K562 (cell line): Measurements from ENCODE around the gene PLCB1. TPM values are rescaled to one million over a fixed set of nuclear protein-coding genes. Genes with fewer than 3 reads are reported as not detected.

Source experiments
- CEBPB ChIP-seq: fragments of 450-650 bp; IDR thresholded peaks from 2 replicates; pipeline ENCODE4 v1.6.1; 2016; ENCODE audit warnings: missing genetic modification characterization, missing compliant biosample characterization
- polyA plus RNA-seq, 8 experiments: library from polyadenylated mRNA; depleted of rRNA in 4 of 8; stranded (reverse) in 5 of 8; unstranded in 3 of 8; fragments of >200 nt; fragmentation: Nextera tagmentation in 2 of 8; fragmentation: Illumina TruSeq in 1 of 8; extraction: Ambion mirVana in 2 of 8; extraction: Trizol in 1 of 8; gene quantifications; 2 replicates each; pipeline versions ENCODE4 v1.2.1 to v1.2.3, GENCODE V29; 2011 to 2014; ENCODE audit warnings: inconsistent platforms in 1 of 8, missing spikeins in 1 of 8
- total RNA-seq, 7 experiments: library from RNA; depleted of rRNA in 6 of 7; stranded (reverse); fragments of >200 nt in 6 of 7; fragmentation: Illumina TruSeq in 2 of 7; extraction: Trizol in 2 of 7; gene quantifications; 2 replicates each; pipeline versions ENCODE4 v1.2.1 to v1.2.3, GENCODE V29; 2011 to 2021; ENCODE audit warnings: low replicate concordance in 1 of 7
- TF ChIP-seq, protein P1 (sequence below), 2 experiments: fragments of 450-650 bp; IDR thresholded peaks; 2 replicates each; pipeline ENCODE4 v1.6.1; 2016; ENCODE audit warnings: mild to moderate bottlenecking in 2 of 2, borderline replicate concordance in 1 of 2, low read depth in 1 of 2, moderate library complexity in 1 of 2
- TF ChIP-seq, protein P2 (sequence below): fragments of 250-450 bp; sonication (Bioruptor Pico); IDR thresholded peaks from 2 replicates; pipeline ENCODE4 v1.4.0; 2020; ENCODE audit warnings: mild to moderate bottlenecking, moderate library complexity

PLCB1 gene
- total and polyA plus RNA-seq, 9 of the 15 experiments (the other 6 are each of a cell fraction or from before 2014, with no cell fraction given) = 0.34 to 3.1 (median 1.3) TPM

DNA sequence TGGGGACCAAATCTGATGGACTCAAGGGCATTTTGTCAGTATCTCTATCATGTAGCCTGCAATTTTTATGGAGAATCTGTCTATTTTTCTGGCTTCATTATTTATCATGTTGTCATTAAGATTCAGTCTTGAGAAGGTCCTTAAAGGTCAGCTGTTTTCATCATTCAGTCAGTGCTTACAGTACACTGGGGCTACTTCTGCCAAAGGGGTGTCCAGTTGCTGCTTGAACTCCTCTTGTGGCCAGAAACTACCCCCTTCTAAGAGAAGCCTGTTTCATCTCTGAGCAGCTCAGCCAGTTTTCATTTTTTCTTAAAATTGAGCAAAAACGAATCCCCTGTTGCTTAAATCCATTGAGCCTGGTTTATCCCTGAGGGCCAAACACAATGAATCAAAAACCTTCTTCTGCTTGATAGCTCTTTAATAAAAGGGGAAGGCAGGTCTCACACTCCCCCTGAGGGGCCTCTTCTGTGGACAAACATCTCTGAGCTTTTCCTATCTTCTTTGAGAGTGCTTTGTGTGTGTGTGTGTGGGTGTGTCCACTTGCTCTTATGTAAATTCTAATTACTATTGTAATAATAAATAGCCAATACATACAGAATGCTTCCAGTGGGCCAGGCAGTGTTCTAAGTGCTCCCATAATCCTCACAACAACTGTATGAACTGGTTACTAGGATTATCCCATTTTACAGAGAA is 172.2 kb downstream of the PLCB1 start (continued):
- TF ChIP-seq, protein P1, sequence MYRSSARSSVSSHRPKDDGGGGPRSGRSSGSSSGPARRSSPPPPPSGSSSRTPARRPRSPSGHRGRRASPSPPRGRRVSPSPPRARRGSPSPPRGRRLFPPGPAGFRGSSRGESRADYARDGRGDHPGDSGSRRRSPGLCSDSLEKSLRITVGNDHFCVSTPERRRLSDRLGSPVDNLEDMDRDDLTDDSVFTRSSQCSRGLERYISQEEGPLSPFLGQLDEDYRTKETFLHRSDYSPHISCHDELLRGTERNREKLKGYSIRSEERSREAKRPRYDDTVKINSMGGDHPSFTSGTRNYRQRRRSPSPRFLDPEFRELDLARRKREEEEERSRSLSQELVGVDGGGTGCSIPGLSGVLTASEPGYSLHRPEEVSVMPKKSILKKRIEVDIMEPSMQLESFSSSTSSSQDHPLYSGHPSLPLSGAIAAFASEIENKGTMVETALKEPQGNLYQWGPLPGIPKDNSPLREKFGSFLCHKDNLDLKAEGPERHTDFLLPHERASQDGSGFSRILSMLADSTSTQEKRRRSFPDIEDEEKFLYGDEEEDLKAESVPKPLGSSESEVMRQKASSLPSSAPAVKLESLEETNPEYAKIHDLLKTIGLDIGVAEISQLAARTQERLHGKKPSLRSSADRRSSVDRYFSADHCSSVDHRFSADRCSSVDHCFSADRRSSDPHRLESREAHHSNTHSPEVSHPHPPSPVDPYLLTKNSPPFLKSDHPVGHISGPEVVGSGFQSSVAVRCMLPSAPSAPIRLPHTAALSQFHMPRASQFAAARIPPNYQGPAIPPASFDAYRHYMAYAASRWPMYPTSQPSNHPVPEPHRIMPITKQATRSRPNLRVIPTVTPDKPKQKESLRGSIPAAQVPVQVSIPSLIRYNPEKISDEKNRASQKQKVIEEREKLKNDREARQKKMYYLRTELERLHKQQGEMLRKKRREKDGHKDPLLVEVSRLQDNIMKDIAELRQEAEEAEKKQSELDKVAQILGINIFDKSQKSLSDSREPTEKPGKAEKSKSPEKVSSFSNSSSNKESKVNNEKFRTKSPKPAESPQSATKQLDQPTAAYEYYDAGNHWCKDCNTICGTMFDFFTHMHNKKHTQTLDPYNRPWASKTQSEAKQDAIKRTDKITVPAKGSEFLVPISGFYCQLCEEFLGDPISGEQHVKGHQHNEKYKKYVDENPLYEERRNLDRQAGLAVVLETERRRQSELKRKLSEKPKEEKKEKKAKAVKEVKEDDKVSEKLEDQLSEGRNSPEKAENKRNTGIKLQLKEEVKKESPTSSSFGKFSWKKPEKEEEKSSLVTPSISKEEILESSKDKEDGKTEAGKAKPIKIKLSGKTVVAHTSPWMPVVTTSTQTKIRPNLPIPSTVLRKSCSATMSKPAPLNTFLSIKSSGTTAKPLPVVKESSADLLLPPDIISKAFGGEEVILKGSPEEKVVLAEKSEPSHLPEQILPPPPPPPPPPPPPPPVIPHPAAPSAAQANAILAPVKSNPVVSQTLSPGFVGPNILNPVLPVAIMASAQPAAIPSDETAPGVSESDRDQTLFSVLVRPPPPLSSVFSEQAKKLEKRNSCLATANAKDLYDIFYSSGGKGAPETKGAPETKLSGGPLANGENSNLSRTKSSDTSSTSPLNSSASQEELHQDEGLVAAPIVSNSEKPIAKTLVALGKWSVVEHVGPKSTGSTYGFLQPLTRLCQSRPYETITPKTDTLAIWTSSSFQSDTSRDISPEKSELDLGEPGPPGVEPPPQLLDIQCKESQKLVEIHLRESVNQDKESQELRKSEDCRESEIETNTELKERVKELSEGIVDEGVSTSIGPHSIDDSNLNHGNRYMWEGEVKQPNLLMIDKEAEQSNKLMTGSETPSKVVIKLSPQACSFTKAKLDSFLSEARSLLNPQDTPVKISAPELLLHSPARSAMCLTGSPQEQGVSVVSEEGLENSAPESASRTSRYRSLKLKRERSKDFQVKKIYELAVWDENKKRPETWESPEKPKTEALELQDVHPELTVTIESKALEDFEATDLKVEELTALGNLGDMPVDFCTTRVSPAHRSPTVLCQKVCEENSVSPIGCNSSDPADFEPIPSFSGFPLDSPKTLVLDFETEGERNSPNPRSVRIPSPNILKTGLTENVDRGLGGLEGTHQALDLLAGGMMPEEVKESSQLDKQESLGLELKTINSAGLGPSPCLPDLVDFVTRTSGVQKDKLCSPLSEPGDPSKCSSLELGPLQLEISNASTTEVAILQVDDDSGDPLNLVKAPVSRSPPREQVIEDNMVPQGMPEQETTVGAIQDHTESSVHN (IDR thresholded peaks at IDR 0.05; ENCODE audit: borderline replicate concordance in 1 of 2, low read depth in 1 of 2) = no peak
- TF ChIP-seq CEBPB (tag) = no peak
- TF ChIP-seq, protein P2, sequence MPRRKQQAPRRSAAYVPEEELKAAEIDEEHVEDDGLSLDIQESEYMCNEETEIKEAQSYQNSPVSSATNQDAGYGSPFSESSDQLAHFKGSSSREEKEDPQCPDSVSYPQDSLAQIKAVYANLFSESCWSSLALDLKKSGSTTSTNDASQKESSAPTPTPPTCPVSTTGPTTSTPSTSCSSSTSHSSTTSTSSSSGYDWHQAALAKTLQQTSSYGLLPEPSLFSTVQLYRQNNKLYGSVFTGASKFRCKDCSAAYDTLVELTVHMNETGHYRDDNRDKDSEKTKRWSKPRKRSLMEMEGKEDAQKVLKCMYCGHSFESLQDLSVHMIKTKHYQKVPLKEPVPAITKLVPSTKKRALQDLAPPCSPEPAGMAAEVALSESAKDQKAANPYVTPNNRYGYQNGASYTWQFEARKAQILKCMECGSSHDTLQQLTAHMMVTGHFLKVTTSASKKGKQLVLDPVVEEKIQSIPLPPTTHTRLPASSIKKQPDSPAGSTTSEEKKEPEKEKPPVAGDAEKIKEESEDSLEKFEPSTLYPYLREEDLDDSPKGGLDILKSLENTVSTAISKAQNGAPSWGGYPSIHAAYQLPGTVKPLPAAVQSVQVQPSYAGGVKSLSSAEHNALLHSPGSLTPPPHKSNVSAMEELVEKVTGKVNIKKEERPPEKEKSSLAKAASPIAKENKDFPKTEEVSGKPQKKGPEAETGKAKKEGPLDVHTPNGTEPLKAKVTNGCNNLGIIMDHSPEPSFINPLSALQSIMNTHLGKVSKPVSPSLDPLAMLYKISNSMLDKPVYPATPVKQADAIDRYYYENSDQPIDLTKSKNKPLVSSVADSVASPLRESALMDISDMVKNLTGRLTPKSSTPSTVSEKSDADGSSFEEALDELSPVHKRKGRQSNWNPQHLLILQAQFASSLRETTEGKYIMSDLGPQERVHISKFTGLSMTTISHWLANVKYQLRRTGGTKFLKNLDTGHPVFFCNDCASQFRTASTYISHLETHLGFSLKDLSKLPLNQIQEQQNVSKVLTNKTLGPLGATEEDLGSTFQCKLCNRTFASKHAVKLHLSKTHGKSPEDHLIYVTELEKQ (CRISPR knock-in tag) = no peak
